ENCODE data around the gene FAM210A. TPM values are rescaled to one million over a fixed set of nuclear protein-coding genes. Genes with fewer than 3 reads are reported as not detected.

FAM210A gene
- total RNA-seq, 1 donor from 2014 or later: 27.7 TPM

GRCh38 chr18:13633700-13634099 is 92.7 kb downstream of the FAM210A start:
- Mint-ChIP-seq H3K36me3 (ENCODE audit: low read depth) (no peaks in the 10 kb centered on the region), H3K4me3 (no peak overlapping the region), H3K9me3 (no peaks in the 10 kb centered on the region), H3K27ac (no peak overlapping the region), H3K4me1 (ENCODE audit: low read depth) (peaks cover 6% of the 10 kb centered on the region), H3K27me3 (ENCODE audit: insufficient read depth) (no peaks in the 10 kb centered on the region)
- no peak for DNase-seq (ENCODE audit: low spot score)
- intact Hi-C loops (cut with micrococcal nuclease): loop anchor here (5.0 kb wide), 2 partner anchors 166 to 256 kb away; no protein-coding TSS in a partner anchor

GRCh38 chr18:13630716-13631268 is 95.6 kb downstream of the FAM210A start:
- no peak overlapping the region for H3K27ac Mint-ChIP-seq
- intact Hi-C loops (cut with micrococcal nuclease): loop anchor here (1.0 to 5.0 kb wide), 4 partner anchors 72 to 414 kb away; no protein-coding TSS in a partner anchor
- peaks cover 15% of the 10 kb centered on the region for H3K4me1 Mint-ChIP-seq (ENCODE audit: low read depth)
- no peaks in the 10 kb centered on the region for H3K27me3 Mint-ChIP-seq (ENCODE audit: insufficient read depth)
- H3K36me3 Mint-ChIP-seq (ENCODE audit: low read depth): no peaks in the 10 kb centered on the region
- H3K9me3 Mint-ChIP-seq: no peaks in the 10 kb centered on the region
- no peak for DNase-seq (ENCODE audit: low spot score)
- no peak overlapping the region for H3K4me3 Mint-ChIP-seq

GRCh38 chr18:13629841-13630715 is 96.3 kb downstream of the FAM210A start:
- H3K27ac Mint-ChIP-seq: no peak overlapping the region
- DNase-seq (ENCODE audit: low spot score): no peak
- H3K36me3 Mint-ChIP-seq (ENCODE audit: low read depth): no peaks in the 10 kb centered on the region
- intact Hi-C loops (cut with micrococcal nuclease): loop anchor here (1.0 to 5.0 kb wide), 4 partner anchors 72 to 414 kb away; no protein-coding TSS in a partner anchor
- H3K4me3 Mint-ChIP-seq: no peak overlapping the region
- H3K4me1 Mint-ChIP-seq (ENCODE audit: low read depth): peaks cover 15% of the 10 kb centered on the region
- H3K9me3 Mint-ChIP-seq: no peaks in the 10 kb centered on the region
- no peaks in the 10 kb centered on the region for H3K27me3 Mint-ChIP-seq (ENCODE audit: insufficient read depth)

- Mint-ChIP-seq H3K4me1 (ENCODE audit: low read depth) (peaks cover 15% of the 10 kb centered on the region), H3K9me3 (no peaks in the 10 kb centered on the region), H3K27me3 (ENCODE audit: insufficient read depth) (no peaks in the 10 kb centered on the region), H3K36me3 (ENCODE audit: low read depth) (no peaks in the 10 kb centered on the region), H3K4me3 (no peak overlapping the region), H3K27ac (no peak overlapping the region)
- no peak for DNase-seq (ENCODE audit: low spot score)
- intact Hi-C loops (cut with micrococcal nuclease): no loop called here
These were observed 98.1 kb downstream of the FAM210A start for GRCh38 chr18:13628211-13628610.

- H3K9me3 Mint-ChIP-seq: no peaks in the 10 kb centered on the region
- DNase-seq (ENCODE audit: low spot score): no peak
- peaks cover 15% of the 10 kb centered on the region for H3K4me1 Mint-ChIP-seq (ENCODE audit: low read depth)
- no peaks in the 10 kb centered on the region for H3K27me3 Mint-ChIP-seq (ENCODE audit: insufficient read depth)
- no peak overlapping the region for H3K27ac Mint-ChIP-seq
- intact Hi-C loops (cut with micrococcal nuclease): no loop called here
- no peaks in the 10 kb centered on the region for H3K36me3 Mint-ChIP-seq (ENCODE audit: low read depth)
- no peak overlapping the region for H3K4me3 Mint-ChIP-seq
These were observed 98.7 kb downstream of the FAM210A start for GRCh38 chr18:13627639-13628038.

- peaks cover 15% of the 10 kb centered on the region for H3K4me1 Mint-ChIP-seq (ENCODE audit: low read depth)
- no peaks in the 10 kb centered on the region for H3K36me3 Mint-ChIP-seq (ENCODE audit: low read depth)
- H3K27ac Mint-ChIP-seq: no peak overlapping the region
- intact Hi-C loops (cut with micrococcal nuclease): no loop called here
- no peaks in the 10 kb centered on the region for H3K27me3 Mint-ChIP-seq (ENCODE audit: insufficient read depth)
- H3K9me3 Mint-ChIP-seq: no peaks in the 10 kb centered on the region
- no peak for DNase-seq (ENCODE audit: low spot score)
- H3K4me3 Mint-ChIP-seq: no peak overlapping the region
These were observed 99.8 kb downstream of the FAM210A start for GRCh38 chr18:13626544-13626908.

- intact Hi-C loops (cut with micrococcal nuclease): no loop called here
- no peak for DNase-seq (ENCODE audit: low spot score)
- Mint-ChIP-seq H3K27me3 (ENCODE audit: insufficient read depth) (no peaks in the 10 kb centered on the region), H3K27ac (no peak overlapping the region), H3K36me3 (ENCODE audit: low read depth) (no peaks in the 10 kb centered on the region), H3K4me1 (ENCODE audit: low read depth) (peaks cover 15% of the 10 kb centered on the region), H3K9me3 (no peaks in the 10 kb centered on the region), H3K4me3 (no peak overlapping the region)
These were observed 100.4 kb downstream of the FAM210A start for GRCh38 chr18:13625843-13626543.

- DNase-seq (ENCODE audit: low spot score): no peak
- Mint-ChIP-seq H3K27ac (no peak overlapping the region), H3K9me3 (no peaks in the 10 kb centered on the region), H3K4me1 (ENCODE audit: low read depth) (peaks cover 15% of the 10 kb centered on the region), H3K36me3 (ENCODE audit: low read depth) (no peaks in the 10 kb centered on the region), H3K4me3 (no peak overlapping the region), H3K27me3 (ENCODE audit: insufficient read depth) (no peaks in the 10 kb centered on the region)
- intact Hi-C loops (cut with micrococcal nuclease): no loop called here
These were observed 101.0 kb downstream of the FAM210A start for GRCh38 chr18:13625355-13625754.

GRCh38 chr18:13624563-13625237 is 101.7 kb downstream of the FAM210A start:
- Mint-ChIP-seq H3K27ac (no peak overlapping the region), H3K36me3 (ENCODE audit: low read depth) (no peaks in the 10 kb centered on the region), H3K27me3 (ENCODE audit: insufficient read depth) (no peaks in the 10 kb centered on the region), H3K4me1 (ENCODE audit: low read depth) (peaks cover 9% of the 10 kb centered on the region), H3K9me3 (no peaks in the 10 kb centered on the region), H3K4me3 (no peak overlapping the region)
- DNase-seq (ENCODE audit: low spot score): no peak
- intact Hi-C loops (cut with micrococcal nuclease): no loop called here

GRCh38 chr18:13623871-13624270 is 102.5 kb downstream of the FAM210A start:
- intact Hi-C loops (cut with micrococcal nuclease): no loop called here
- H3K27ac Mint-ChIP-seq: no peak overlapping the region
- peaks cover 9% of the 10 kb centered on the region for H3K4me1 Mint-ChIP-seq (ENCODE audit: low read depth)
- DNase-seq (ENCODE audit: low spot score): no peak
- H3K9me3 Mint-ChIP-seq: no peaks in the 10 kb centered on the region
- no peak overlapping the region for H3K4me3 Mint-ChIP-seq
- H3K27me3 Mint-ChIP-seq (ENCODE audit: insufficient read depth): no peaks in the 10 kb centered on the region
- H3K36me3 Mint-ChIP-seq (ENCODE audit: low read depth): no peaks in the 10 kb centered on the region

GRCh38 chr18:13623348-13623747 is 103.0 kb downstream of the FAM210A start:
- intact Hi-C loops (cut with micrococcal nuclease): no loop called here
- H3K27ac Mint-ChIP-seq: no peak overlapping the region
- no peaks in the 10 kb centered on the region for H3K36me3 Mint-ChIP-seq (ENCODE audit: low read depth)
- no peak for DNase-seq (ENCODE audit: low spot score)
- peaks cover 9% of the 10 kb centered on the region for H3K4me1 Mint-ChIP-seq (ENCODE audit: low read depth)
- H3K4me3 Mint-ChIP-seq: no peak overlapping the region
- no peaks in the 10 kb centered on the region for H3K9me3 Mint-ChIP-seq
- H3K27me3 Mint-ChIP-seq (ENCODE audit: insufficient read depth): no peaks in the 10 kb centered on the region

GRCh38 chr18:13622751-13623150 is 103.6 kb downstream of the FAM210A start:
- H3K4me3 Mint-ChIP-seq: no peak overlapping the region
- peaks cover 13% of the 10 kb centered on the region for H3K4me1 Mint-ChIP-seq (ENCODE audit: low read depth)

More at GRCh38 chr18:13622751-13623150, 103.6 kb downstream of the FAM210A start:
- Mint-ChIP-seq H3K27ac (no peak overlapping the region), H3K36me3 (ENCODE audit: low read depth) (no peaks in the 10 kb centered on the region), H3K27me3 (ENCODE audit: insufficient read depth) (no peaks in the 10 kb centered on the region), H3K9me3 (no peaks in the 10 kb centered on the region)
- intact Hi-C loops (cut with micrococcal nuclease): no loop called here
- DNase-seq (ENCODE audit: low spot score): no peak
